Nephron progenitor cell (in vitro differentiated cells): ENCODE results near the gene TEX2.
"Not testable (repeated sequence)": the region's sequence is repeated elsewhere in the genome, so short reads cannot be mapped to it uniquely, and the experiment has no call there.

Experiments used
- DNase-seq: peaks from one replicate; pipeline ENCODE4 v3.0.0; 2021
- H3K27ac Mint-ChIP-seq: 2 replicates; pipeline ENCODE4 v1.8.0; 2021; ENCODE audit warnings: mild to moderate bottlenecking, moderate library complexity, mixed read lengths
- H3K27me3 Mint-ChIP-seq: 2 replicates; pipeline ENCODE4 v1.8.0; 2021; ENCODE audit warnings: mild to moderate bottlenecking, low read depth, mixed read lengths; ENCODE audit not compliant: poor library complexity
- H3K36me3 Mint-ChIP-seq: 2 replicates; pipeline ENCODE4 v1.8.0; 2021; ENCODE audit warnings: low read depth, mixed read lengths
- H3K4me1 Mint-ChIP-seq: 2 replicates; pipeline ENCODE4 v1.8.0; 2021; ENCODE audit warnings: mixed read lengths
- H3K4me3 Mint-ChIP-seq: 2 replicates; pipeline ENCODE4 v1.8.0; 2021; ENCODE audit warnings: mild to moderate bottlenecking, moderate library complexity, mixed read lengths
- H3K9me3 Mint-ChIP-seq: 2 replicates; pipeline ENCODE4 v1.8.0; 2021; ENCODE audit warnings: mild to moderate bottlenecking, moderate library complexity, mixed read lengths
- CTCF ChIP-seq: fragments of 200-600 bp; sonication (generic); IDR thresholded peaks from 2 replicates; pipeline ENCODE4 v1.5.0; 2021; ENCODE audit warnings: antibody characterized with exemption

Gene TEX2

GRCh38 chr17:64223931-64224629 lies 39.0 kb downstream of the TEX2 start:
- H3K4me1 Mint-ChIP-seq = peaks cover 14% of the 10 kb centered on the region
- peaks cover 10% of the 10 kb centered on the region for H3K36me3 Mint-ChIP-seq
- H3K9me3 Mint-ChIP-seq = peaks cover 21% of the 10 kb centered on the region
- DNase-seq = no peak
- H3K4me3 Mint-ChIP-seq = no peak overlapping the region
- no peak overlapping the region for H3K27ac Mint-ChIP-seq
- TF ChIP-seq CTCF = no peak
- no peaks in the 10 kb centered on the region for H3K27me3 Mint-ChIP-seq

- H3K36me3 Mint-ChIP-seq = peaks cover 10% of the 10 kb centered on the region
- H3K9me3 Mint-ChIP-seq = peaks cover 25% of the 10 kb centered on the region
- DNase-seq = no peak
- no peaks in the 10 kb centered on the region for H3K27me3 Mint-ChIP-seq
- no peak overlapping the region for H3K4me3 Mint-ChIP-seq
- no peak overlapping the region for H3K27ac Mint-ChIP-seq
- H3K4me1 Mint-ChIP-seq = peaks cover 6% of the 10 kb centered on the region
- TF ChIP-seq CTCF = no peak
Measured at GRCh38 chr17:64223283-64223682, 39.8 kb downstream of the TEX2 start.

GRCh38 chr17:64221679-64222078 lies 41.4 kb downstream of the TEX2 start:
- Mint-ChIP-seq H3K4me1 (peaks cover 20% of the 10 kb centered on the region), H3K27me3 (no peaks in the 10 kb centered on the region)

GRCh38 chr17:64220604-64221003 lies 42.5 kb downstream of the TEX2 start:
- H3K36me3 Mint-ChIP-seq, H3K27me3 Mint-ChIP-seq, H3K27ac Mint-ChIP-seq, DNase-seq, H3K4me3 Mint-ChIP-seq: not testable (repeated sequence)
- peaks cover 31% of the 10 kb centered on the region for H3K4me1 Mint-ChIP-seq
- H3K9me3 Mint-ChIP-seq = peaks cover 25% of the 10 kb centered on the region

More at GRCh38 chr17:64221679-64222078, 41.4 kb downstream of the TEX2 start:
- H3K9me3 Mint-ChIP-seq = peaks cover 25% of the 10 kb centered on the region
- H3K36me3 Mint-ChIP-seq = peaks cover 10% of the 10 kb centered on the region
- DNase-seq = no peak
- H3K4me3 Mint-ChIP-seq = no peak overlapping the region
- TF ChIP-seq CTCF = no peak
- H3K27ac Mint-ChIP-seq = no peak overlapping the region

- DNase-seq = no peak
- peaks cover 10% of the 10 kb centered on the region for H3K36me3 Mint-ChIP-seq
- H3K4me1 Mint-ChIP-seq = peaks cover 38% of the 10 kb centered on the region
- peaks cover 25% of the 10 kb centered on the region for H3K9me3 Mint-ChIP-seq
- no peak overlapping the region for H3K27ac Mint-ChIP-seq
- TF ChIP-seq CTCF = no peak
- H3K27me3 Mint-ChIP-seq = no peaks in the 10 kb centered on the region
- H3K4me3 Mint-ChIP-seq = no peak overlapping the region
Measured at GRCh38 chr17:64219571-64219970, 43.5 kb downstream of the TEX2 start.

GRCh38 chr17:64218066-64218465 lies 45.0 kb downstream of the TEX2 start:
- Mint-ChIP-seq H3K36me3 (peaks cover 20% of the 10 kb centered on the region), H3K4me3 (no peak overlapping the region), H3K4me1 (peaks cover 33% of the 10 kb centered on the region), H3K9me3 (peaks cover 25% of the 10 kb centered on the region), H3K27ac (no peak overlapping the region), H3K27me3 (no peaks in the 10 kb centered on the region)
- no peak for TF ChIP-seq CTCF
- DNase-seq = no peak
